GM19193 (cell line): ENCODE data around the gene NDST1.

Experiments
- POLR2A ChIP-seq: IDR thresholded peaks from 4 replicates; pipeline ENCODE4 v1.6.1; 2011; ENCODE audit not compliant: insufficient read depth, insufficient read length; ENCODE audit errors: extremely low read depth

Gene NDST1

DNA sequence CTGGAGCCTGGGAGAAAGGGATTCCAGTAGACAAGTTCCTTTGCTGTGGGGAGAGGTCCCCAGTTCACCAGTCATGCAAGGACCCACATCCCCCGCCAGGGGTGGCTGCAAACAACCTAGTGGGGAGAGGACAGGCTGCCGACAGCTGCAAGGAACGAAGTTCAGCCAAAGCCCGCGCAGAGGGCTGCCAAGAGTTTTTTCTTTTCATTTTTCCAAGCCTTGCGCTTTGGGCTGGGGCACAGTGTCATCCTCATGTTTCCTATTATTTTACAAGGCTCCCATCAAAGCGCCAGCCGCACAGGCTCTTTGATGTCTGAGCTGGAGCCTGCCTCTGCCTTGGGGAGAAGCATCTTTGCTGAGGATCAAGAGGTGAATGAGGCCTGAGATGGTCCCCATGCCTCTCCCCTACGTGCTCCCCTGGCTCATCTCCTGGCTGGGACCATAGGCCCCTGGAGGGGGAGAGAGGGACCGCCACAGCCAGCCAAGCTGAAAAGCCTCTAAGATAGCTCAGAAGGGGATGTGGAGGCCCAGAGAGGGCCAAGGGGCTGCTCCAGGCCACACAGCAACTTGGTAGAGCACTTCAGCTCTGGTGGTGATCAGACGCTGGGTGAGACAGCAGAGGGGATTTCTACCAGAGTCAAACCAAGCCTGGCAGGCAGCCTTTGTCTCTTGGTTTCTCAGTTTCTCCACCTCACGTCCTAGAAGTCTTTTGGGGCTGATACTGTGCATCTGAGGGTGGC, 82.1 kb downstream of the NDST1 start:
- TF ChIP-seq POLR2A, result no peak

DNA sequence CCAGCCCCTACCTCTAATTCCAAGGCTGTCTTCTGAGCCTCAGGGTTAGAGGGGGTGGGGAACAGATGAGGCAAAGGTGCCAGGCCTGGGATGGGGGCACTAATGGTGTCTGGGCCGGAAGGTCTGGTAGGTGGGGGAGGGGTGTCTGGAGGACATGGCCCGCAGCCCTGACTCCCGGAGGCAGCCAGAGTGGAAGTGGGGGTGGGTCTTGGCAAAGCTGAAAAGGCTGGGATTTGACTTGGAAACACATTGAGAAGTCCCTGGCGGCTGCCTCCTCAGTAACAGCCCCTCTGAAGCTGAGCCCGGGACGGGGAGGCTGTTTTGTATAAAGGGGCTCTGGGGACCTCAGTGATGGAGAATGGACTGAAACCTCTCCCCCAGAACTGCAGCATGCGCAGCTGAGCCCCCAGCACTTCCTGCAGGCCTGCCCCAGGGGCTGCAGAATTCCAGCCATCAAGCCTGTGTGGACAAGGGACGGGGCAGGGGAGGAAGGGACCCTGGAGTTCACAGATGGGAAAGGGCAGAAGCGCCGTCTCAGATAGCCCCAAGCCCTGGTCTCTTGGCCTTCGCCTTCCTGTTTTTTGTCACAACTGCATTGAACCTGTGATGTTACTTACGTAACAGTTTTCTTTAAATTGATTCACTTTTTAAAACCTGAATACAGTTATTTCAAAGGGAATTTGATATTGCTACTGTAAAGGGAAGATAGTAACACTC, 83.2 kb downstream of the NDST1 start:
- no peak for TF ChIP-seq POLR2A

DNA sequence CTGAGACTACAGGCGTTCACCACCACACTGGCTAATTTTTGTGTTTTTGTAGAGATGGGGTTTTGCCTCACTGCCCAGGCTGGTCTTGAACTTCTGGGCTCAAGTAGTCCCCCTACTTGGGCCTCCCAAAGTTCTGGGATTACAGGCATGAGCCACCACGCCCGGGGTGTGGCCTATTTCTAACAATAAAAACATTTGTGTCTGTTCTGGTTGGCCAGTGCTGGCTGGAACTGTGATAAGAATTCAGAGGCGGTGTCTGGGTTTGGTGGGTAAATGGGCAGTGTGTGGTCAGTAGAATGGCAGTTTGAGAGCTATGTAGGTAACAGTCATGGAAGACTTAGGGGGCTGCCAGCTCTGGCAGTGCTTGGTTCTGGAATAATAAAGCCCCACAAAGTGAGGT, 85.7 kb downstream of the NDST1 start:
- TF ChIP-seq POLR2A, result no peak

DNA sequence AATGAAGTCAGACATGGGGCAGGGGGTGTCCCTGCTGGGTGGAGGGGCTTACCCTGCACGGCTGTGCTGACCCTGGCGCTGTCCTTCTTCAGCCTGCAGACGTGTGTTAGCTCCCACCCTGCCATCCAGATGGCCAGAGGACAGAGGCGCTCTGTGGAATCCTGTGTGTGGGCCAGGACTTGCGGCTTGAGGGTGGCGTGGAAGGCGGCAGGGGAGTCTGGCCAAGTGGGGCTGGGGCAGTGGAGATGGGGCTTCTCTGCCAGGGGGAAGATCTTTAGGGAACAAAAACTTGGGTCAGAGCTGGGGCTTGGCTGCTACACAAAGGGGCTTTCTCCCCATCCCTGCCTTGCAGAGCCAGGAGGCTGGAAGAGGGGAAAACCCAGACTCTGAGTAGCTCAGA, 86.1 kb downstream of the NDST1 start:
- TF ChIP-seq POLR2A, result no peak

DNA sequence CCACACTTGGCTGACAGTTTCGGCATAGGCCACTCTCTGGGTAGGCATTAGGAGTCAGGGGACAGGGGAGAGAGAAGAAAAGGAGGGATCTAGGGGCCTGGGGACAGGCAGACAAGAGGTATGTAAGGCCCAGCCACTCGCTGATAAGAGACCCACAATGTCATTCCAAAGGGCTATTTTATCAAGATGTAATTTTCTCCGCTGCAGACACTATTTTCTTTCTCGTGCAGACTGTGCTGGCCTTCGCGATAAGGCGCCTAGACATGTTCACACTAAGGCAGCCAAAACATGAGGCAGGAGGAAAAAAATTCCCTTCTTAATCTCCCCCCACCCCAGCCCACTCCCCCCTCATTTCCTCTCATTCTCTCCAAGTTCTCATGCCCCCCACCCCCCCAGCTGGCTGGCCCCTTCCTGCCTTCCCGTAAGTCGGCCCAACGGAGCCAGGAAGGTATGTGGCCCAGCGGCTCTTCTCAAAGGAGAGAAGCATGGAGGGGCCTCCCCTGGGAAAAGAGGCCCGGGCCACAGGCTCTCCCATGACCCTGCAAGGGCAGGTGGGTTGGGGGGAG, 87.6 kb downstream of the NDST1 start:
- no peak for TF ChIP-seq POLR2A

DNA sequence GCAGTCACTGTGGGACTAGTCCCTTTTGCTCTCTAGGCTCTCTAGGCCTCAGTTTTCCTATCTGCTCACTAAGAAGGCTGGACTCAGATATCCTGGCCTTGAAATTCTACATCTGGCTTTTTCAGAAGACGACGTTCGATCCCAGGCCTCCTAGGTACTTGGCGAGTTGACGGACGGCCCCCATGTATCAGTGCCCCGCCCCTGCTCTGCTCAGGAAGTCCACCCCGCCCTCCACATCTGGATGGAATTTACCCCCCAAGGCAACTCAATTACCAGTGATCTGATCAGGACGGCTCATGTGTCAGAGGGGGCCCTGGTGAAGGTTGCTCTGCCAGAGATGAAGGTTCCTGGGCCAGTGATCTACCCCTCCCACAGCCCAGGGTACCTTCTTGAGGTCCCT, 88.4 kb downstream of the NDST1 start:
- no peak for TF ChIP-seq POLR2A

DNA sequence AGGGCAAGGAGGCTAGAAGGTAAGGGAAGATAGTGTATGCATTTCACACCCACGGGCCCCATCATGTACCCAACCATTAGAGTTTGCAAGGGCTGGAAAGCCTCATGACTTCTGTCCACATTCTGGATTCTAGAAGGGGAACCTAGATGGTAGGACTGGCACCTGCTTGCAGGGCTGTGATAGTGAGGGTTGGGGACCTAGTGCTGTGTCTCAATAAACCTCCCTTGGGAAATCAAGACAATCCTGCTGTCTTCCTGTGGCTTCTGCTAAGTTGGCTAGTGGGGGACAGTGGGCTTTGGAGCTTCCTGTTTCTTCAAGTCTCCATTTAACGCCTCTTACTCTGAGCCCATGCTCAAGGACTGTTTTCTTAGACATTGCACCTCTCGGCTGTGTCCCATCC, 88.9 kb downstream of the NDST1 start:
- TF ChIP-seq POLR2A, result no peak

DNA sequence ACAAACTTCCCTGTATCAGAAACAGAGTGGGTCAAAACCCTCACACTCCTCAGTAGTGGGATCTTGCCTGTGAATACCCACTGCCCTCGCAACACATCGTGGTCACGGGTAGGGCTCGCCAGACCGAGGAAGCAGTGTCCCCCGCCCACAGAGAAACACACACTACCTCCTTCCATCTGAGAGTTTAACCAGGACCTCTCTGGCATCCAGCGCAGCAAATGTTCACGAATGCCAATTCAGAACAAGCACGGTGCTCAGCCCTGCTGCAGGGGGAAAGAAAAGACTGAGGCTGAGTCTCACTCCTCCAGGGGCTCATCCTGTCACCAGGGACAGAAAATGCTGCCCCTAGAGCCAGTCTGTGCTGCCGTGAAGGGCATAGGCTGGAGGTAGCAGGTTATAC, 90.1 kb downstream of the NDST1 start:
- TF ChIP-seq POLR2A, result no peak

DNA sequence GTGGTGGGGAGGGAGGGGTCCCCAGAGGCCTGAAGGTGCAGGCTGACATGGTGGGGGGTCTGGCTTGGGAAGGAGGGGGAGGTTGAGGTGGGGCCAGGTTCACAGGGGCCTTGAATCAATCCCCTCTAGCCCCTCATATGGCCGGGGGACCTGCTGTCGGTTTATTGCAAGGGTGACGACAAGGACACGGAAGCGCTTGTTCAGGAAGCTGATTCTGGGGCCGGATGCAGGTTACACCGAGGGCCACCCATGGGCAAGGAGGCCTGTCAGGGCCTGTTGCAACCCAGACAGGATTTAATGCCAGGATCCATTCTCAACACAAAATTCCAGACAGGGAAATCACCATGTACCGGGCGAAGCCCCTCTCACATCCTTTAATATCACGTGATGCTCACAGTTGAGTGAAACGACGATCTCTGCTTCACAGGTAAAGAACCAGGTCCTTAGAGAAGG, 90.9 kb downstream of the NDST1 start:
- no peak for TF ChIP-seq POLR2A

DNA sequence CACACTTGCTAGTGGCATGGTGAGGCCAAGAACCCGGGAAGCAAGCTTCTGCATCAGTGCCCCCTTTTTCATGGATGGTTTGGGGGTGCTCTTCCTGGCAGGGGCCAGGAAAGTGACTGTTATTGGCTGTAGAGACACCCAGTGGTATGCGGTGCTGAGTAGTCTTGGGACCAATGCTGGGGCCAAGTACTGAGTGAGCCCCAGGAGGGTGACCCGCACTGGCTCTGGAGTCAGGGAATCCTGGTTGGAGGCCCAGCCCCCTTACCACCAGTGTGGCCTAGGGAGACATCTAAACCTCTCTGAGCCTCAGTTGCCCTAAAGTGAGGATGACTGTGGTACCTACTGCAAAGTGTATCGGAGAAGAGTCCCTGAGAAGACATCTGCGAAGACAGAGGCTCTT, 91.3 kb downstream of the NDST1 start:
- no peak for TF ChIP-seq POLR2A

DNA sequence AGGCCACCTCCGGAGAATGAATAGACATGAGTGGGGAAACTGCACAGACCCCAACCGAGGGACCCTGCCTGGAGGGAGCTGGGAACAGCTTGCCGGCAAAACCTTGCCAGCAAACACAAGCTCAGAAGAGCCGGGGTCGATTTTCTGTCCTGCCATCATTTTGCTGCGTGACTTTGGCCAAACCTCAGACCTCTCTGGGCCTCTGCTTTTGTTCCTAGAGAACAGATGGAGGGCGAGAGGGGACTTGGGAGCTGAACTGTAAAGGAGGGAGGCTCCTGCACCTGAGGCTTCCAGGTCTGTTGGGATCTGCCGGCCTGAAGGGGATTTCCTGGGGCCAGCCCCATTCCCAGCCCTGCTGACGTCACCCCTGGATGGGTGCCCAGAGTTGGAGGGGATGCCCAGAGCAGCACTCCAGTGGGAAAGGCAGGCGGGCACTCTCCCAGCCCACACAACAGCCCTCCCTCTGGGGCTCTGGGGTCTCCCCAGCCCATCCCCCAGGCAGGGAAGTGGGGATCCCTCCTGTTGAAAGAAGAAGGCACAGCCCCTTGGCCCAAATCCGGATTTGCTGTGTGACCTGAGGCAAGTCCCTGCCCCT, 92.1 kb downstream of the NDST1 start:
- no peak for TF ChIP-seq POLR2A

DNA sequence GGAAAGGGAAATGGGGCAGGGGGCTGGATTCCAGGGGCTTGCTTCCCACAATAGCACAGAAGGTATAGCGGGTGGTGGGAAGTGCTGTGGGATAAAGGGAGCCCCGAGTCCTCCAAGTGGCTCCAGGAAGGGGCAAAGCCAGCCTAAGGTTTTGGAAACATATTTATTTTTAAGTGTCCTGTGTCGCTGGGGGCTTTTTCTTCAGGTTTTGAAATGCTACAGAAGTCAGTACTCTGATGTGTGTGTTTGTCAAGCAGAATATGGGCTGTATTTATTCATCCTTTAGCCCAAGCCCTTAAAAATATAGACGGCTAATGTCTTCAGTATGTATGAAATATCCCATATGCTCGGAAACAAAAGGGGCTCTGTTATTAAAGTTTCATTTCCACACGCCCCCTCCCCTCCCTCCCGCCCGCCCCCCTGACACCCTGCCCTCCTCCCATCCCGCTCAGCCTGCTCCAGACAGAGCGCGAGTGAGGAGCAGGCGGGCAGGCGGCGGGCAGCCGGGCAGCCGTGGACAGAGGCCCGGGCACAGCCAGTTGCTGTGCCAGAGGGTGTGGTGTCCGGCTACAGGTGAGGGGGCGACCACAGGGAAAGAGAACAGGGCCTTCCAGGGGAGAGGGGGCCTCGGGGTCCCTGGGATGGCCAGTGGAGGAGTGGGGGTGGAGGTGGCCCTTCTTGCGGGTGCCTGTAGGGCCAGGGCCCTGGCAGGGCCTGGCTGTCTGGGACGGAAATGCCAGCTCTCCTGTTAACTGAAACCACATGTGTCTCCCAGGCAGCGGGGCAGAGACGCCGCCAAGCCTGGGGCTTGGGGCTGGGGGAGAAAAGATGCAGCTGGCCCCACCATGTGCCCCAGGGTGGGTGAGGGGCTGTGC, 92.9 kb downstream of the NDST1 start:
- no peak for TF ChIP-seq POLR2A

DNA sequence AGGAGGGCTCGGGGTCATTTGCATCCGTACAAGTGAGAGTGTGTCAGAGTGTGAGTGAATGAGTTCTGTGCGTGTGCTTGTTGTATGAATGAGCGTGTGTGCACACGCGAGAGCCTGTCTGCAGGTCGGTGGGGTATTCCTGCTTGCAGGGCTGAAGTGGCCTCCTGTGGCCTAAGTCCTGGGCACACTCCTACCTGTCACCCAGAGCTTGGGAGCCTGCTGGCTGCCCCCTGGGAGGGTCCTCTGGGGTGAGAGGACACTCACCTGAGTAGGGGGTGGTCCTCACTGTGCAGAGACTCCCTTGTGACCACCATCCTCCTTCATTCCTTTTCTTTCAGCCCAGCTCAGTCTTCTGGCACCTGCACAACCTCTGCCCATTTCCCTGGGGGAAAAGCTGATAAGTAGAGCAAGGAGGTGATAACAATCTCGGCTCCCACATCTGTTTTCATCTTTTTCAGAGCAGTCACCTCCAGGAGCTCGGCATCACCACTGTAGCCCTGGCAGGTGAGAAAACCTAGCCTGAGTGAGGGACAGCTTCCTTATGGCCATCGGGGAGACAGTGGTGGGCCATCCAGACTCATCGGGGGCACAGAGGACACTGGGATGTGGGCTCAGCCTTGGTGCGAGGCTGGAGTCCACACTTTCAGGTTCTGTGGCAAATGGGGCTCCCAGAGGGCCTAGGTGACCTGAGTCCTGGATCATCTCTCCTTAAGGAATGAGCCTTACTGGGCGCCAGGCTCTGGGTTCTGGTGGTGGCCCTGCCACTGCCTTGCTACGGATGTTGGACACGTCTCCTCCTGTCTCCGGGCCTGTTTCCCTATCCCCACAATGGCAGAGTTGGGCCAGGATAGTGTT, 93.8 kb downstream of the NDST1 start:
- no peak for TF ChIP-seq POLR2A

DNA sequence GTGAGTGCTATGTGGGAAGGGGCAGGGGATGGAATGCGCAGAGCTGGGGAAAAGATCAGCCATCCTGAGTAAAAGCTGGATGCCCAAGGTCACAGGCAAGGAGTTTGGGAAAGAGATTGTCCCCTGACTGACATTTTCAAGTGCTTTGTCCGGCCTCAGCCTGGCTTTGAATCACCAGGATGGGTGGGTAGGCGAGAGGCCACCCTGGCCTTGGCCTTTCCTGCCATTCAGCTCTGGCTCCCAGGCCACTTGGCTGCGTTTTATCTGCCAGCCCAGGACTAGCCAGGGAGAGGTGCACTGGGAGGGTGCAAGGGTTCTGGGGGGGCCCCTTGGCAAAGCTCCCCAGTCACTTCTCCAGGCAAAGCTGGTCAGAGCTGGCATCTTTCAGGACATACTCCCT, 95.1 kb downstream of the NDST1 start:
- no peak for TF ChIP-seq POLR2A
